ENCODE data around the gene DOLK.

GRCh38 chr9:128913048-128913900, 34.1 kb downstream of the DOLK start:
- TF ChIP-seq EZH2 (IDR thresholded peaks at IDR 0.05; ENCODE audit: borderline replicate concordance, low read length) (no peak), CTCF (conservative IDR thresholded peaks at IDR 0.05 in 1 of 2, IDR thresholded peaks at IDR 0.05 in 1 of 2; ENCODE audit: extremely low read depth in 1 of 2, insufficient read depth in 1 of 2, low read depth in 1 of 2, low read length in 2 of 2) (no peak)
